Inflammatory macrophage (primary cell): ENCODE data around the gene SMPD3.

ENCODE experiments used
- DNase-seq, 2 donors: peaks; one replicate each; pipeline ENCODE4 v3.0.0-alpha.2; 2020 to 2022

The SMPD3 gene

GRCh38 chr16:68368301-68368888 is 79.9 kb downstream of the SMPD3 start:
- no peak for DNase-seq

GRCh38 chr16:68367891-68368290 is 80.4 kb downstream of the SMPD3 start:
- no peak for DNase-seq

GRCh38 chr16:68367440-68367839 is 80.9 kb downstream of the SMPD3 start:
- no peak for DNase-seq

GRCh38 chr16:68367030-68367429 is 81.3 kb downstream of the SMPD3 start:
- DNase-seq = peak; percentile 41 to 54

GRCh38 chr16:68366062-68366461 is 82.2 kb downstream of the SMPD3 start:
- no peak for DNase-seq

- peak; percentile 54 to 77 for DNase-seq
Measured at GRCh38 chr16:68365167-68365817, 83.0 kb downstream of the SMPD3 start.

GRCh38 chr16:68364561-68364998 is 83.7 kb downstream of the SMPD3 start:
- peak; percentile 75 to 89 for DNase-seq

GRCh38 chr16:68363658-68364521 is 84.4 kb downstream of the SMPD3 start:
- peak; percentile 61 to 81 for DNase-seq

- no peak for DNase-seq
Measured at GRCh38 chr16:68362947-68363657, 85.2 kb downstream of the SMPD3 start.

- no peak for DNase-seq
Measured at GRCh38 chr16:68362262-68362913, 85.9 kb downstream of the SMPD3 start.

GRCh38 chr16:68361485-68361884 is 86.8 kb downstream of the SMPD3 start:
- no peak for DNase-seq

GRCh38 chr16:68360956-68361355 is 87.4 kb downstream of the SMPD3 start:
- no peak for DNase-seq

- DNase-seq = no peak
Measured at GRCh38 chr16:68360547-68360946, 87.8 kb downstream of the SMPD3 start.

GRCh38 chr16:68359398-68360191 is 88.7 kb downstream of the SMPD3 start:
- DNase-seq = no peak

GRCh38 chr16:68358951-68359350 is 89.4 kb downstream of the SMPD3 start:
- no peak for DNase-seq

- DNase-seq = no peak
Measured at GRCh38 chr16:68357923-68358322, 90.4 kb downstream of the SMPD3 start.

GRCh38 chr16:68357521-68357922 is 90.8 kb downstream of the SMPD3 start:
- no peak for DNase-seq

GRCh38 chr16:68356919-68357286 is 91.4 kb downstream of the SMPD3 start:
- no peak for DNase-seq

GRCh38 chr16:68356249-68356918 is 91.9 kb downstream of the SMPD3 start:
- peak; percentile 14 to 16 for DNase-seq

- no peak for DNase-seq
Measured at GRCh38 chr16:68355447-68356248, 92.7 kb downstream of the SMPD3 start.
